ENCODE data around the gene TEX26.
"Not testable (repeated sequence)": the region's sequence is repeated elsewhere in the genome, so short reads cannot be mapped to it uniquely, and the experiment has no call there.

TEX26 gene

DNA sequence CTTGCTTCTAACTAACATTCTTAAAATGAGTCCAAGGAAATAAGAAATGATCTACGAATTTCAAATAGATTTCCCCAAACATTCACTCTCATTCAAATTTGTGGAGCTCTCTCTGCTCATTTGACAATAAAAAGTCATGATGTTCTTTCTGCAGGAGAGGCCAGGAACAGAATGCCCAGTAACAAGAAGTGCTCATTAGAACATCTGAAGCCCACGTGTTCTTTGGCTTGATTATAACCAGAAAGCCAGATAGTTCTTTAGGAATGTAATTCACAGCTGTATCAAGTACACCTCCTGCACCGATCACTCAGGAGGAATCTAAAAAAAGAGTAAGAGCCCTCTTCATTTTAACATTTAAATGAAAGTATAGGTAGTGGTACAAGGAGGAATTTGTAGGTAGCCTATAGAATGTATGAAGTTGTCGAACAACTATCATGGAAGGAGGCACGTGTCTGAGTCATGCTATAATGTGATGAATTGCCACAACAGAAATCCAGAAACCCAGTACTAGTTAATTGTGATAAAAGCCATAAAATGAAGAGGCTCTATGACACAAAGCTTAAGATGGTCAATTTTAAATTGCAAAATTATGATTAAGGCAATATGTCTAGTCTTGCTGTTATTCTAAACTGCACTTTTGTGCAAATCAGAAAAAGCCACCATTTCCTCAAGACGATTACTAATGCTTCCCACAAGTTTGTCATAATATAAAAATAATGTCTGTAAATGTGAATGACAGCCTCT lies 13.6 kb upstream of the TEX26 start:
- DNase-seq (ENCODE audit: low read depth), result no peak

GRCh38 chr13:30920162-30920909 lies 12.1 kb upstream of the TEX26 start:
- no peak for DNase-seq (ENCODE audit: low read depth)

- no peak for DNase-seq (ENCODE audit: low read depth)
Observed at GRCh38 chr13:30923418-30923817, 9.0 kb upstream of the TEX26 start.

DNA sequence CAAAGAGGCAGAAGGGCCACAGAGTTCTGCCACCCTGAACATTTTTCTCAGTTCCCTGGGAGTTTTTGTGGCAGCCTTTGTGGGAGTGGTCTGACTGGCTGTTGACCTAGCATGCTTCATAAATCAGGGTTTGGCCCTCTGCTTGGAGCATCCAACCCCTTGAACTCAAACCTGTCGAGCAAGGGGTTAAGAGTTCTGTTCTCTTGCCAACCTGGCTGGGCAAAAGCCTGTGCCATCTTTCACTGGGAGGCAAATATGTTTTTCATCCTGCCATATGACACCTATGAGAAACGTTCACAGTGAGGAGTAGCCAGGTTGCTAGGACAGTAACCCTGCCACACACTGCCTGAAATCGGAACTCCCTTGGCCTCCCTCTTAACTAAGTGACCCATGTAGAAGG lies 7.7 kb upstream of the TEX26 start:
- no peak for DNase-seq (ENCODE audit: low read depth)

DNA sequence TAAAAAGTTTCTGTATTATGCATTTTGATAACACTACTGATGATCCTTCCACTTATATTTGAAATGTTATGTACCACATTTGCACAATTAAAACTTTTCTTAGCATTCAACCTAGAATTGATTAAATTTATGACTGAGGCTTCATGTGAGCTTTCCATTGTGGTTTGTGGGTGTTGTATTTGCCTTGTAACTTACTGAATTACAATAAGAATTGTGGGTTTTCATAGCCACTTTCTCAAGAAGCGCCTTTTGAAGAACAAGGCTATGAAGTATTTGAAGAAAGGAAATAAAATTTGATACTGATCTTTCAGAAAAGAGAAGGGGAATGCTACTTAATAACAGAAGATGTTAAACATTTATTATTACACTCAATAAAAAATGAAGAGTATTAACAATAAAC lies 7.0 kb upstream of the TEX26 start:
- no peak for DNase-seq (ENCODE audit: low read depth)

DNA sequence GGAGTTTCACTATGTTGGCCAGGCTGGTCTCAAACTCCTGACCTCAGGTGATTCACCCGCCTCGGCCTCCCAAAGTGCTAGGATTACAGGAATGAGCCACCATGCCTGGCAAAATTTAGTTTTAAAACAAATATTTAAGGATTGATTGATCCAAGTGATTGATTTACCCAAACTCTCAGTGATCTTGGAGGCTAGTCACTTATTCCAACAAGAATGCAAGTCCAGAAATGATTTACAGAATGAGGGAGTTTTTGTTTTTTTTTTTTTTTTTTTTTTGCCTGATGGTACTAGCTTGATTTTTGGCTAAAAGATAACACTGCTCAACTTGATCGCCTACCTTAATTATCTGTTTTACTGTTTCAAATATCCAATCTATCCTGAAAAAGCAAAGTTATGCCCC lies 5.7 kb upstream of the TEX26 start:
- DNase-seq (ENCODE audit: low read depth), result no peak

- DNase-seq (ENCODE audit: low read depth), result not testable (repeated sequence)
Observed at GRCh38 chr13:30927188-30927587, 5.3 kb upstream of the TEX26 start.

DNA sequence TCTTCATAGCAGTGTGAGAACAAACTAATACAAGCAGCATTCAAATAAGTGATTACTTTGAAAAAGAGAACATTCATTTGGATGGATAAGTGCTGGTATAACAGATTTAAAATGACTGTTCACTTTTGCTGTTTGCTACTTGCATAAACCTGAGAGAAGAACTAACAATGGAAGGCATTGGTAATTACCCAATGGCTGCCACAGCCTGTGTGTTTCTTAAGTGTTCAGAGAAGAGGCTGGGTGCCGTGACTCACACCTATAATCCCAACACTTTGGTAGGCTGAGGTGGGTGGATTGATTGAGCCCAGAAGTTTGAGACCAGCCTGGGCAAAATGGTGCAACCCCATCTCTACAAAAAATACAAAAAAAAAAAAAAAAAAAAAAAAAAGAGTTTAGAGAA lies 4.9 kb upstream of the TEX26 start:
- no peak for DNase-seq (ENCODE audit: low read depth)

- no peak for DNase-seq (ENCODE audit: low read depth)
Observed at GRCh38 chr13:30928978-30929377, 3.5 kb upstream of the TEX26 start.

DNA sequence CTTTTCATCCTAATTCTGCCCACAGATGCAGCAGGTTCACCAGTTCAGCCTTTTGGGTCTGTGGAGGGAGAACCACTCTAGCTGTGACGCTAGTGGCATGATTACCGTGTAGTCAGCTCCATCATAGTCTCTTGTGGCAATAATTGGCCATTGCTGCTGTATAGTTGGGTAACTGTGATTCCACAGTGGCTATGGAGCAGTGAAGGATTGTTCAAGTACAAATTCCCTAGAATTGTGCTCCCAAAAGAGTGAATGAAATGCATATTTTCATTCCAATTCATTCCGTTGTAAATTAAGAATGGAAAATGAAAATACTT lies 856 bp downstream of the TEX26 start:
- DNase-seq (ENCODE audit: low read depth), result no peak

DNA sequence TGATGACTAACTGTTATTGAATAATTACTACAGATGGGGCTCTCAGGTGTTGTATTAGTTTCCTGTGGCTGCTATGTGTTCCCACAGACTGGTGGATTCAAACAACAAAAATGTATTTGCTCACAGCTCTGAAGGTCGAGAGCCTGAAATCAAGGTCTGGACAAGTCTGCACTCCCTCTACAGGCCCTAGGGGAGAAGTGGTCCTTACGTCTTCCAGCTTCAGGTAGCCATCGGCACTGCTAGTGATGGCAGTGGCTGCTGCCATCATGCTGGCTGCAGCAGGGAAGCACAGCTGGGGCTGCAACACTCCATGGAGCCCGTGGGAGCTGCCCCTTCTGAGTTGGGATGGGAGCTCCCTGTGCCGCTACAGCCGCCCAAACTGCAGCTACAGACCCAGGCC lies 1.9 kb downstream of the TEX26 start:
- no peak for DNase-seq (ENCODE audit: low read depth)

DNA sequence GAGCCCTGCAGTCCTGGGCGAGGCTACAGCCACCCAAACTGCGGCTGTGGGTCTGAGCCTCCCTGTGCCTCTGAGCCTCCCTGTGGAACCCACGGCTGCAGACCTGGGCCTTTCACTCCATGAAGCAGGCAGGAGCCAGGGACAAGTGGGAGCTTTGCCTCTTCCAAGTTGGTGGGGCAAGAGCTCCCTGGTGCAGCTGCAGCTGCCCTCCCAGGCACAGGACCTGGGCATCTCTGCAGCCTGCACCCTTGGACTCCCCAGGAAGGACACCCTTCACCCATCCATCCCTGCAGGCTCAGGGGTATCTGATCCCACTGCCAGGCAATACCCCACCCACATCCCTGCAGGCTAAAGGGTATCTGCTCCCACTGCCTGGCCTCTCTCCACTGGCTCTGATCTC lies 2.3 kb downstream of the TEX26 start:
- DNase-seq (ENCODE audit: low read depth), result no peak

DNA sequence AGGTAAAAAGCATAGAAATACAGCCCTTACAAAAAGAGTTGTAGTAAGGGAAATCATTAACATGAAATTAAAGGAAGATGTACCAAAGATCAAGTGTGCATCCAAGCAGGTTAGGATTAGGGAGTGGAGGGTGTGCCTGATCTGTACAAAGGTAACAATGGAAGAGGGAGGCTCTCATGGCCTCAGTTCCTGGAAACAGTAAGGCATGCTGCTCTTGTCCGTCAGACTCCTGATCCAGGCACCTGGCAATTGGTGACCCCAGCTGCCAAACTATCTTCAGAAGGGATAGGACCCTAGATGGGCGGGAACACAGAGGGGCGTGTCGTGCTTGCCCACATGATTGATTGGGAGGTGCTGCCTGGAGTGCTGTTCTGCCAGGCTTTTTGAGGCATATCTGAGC lies 4.5 kb downstream of the TEX26 start:
- no peak for DNase-seq (ENCODE audit: low read depth)

DNA sequence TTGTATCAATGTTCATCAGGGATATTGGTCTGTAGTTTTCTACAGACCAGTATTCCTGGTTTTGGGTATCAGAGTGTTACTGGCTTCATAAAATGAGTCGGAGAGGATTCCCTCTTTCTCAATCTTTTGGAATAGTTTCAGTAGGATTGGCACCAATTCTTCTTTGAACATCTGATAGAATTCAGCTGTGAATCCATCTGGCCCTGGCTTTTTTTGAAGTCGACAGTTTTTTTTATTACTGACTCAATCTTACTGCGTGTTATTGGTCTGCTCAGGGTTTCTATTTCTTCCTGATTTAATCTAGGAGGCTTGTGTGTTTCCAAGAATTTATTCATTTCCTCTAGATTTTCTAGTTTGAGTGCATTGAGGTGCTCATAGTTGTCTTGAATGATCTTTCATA lies 11.4 kb downstream of the TEX26 start:
- DNase-seq (ENCODE audit: low read depth), result no peak

GRCh38 chr13:30957258-30957943 lies 24.9 kb downstream of the TEX26 start:
- no peak for DNase-seq (ENCODE audit: low read depth)

- DNase-seq (ENCODE audit: low read depth), result no peak
Observed at GRCh38 chr13:30959678-30960077, 27.2 kb downstream of the TEX26 start.

- no peak for DNase-seq (ENCODE audit: low read depth)
Observed at GRCh38 chr13:30963791-30964190, 31.3 kb downstream of the TEX26 start.

DNA sequence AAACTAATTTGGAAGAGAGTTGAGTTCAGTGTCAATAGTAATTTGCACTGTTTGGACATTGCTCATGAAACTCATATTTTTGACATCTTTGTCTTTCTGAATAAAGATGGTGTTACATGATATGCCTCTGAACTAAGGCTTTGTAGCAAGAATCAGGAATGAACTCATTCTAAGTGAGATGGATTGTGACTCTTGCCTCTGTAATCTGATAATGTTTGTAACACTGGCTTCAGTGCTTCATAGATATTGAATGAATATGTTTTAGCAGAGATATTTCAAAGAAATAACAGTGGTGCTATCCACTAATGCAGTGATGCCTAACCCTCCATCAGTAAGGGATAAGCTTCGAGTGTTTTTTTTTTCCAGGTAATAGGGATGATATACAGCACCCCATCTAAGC lies 32.9 kb downstream of the TEX26 start:
- no peak for DNase-seq (ENCODE audit: low read depth)

DNA sequence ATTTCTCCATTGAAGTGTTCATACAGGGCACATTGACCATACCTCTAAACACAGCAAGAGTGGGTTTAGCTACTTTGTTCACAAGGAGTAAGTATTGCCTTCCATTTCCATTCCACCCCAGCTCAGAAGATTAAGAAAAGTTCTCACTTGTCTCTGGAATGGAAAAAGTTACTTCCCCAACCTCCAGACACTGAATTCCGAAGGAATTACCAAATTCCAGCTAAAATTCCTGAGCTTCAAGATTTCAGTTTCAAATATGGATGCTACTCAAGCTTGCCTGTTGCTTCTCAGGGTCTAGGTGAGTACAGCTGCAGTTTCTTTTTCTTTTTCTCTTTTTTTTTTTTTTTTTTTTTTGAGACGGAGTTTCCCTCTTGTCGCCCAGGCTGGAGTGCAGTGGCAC lies 33.6 kb downstream of the TEX26 start:
- no peak for DNase-seq (ENCODE audit: low read depth)

DNA sequence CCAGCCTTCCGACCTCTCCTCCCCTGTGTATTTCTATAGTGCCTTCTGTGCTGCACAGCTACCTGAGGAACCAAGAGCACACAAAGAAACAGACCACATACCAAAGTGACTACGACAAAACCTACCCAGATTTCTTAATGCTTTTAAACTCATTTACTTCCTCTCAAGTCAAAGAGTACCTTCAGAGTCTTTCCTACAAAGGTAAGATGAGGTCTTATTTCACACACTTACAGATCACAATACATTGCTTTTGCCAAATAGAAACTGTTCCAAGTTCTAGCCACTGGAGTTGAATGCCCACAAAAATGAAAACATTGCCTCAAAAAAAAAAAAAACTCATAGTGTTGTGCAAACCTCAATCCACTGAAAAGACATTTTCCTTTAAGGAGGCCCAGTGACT lies 36.4 kb downstream of the TEX26 start:
- no peak for DNase-seq (ENCODE audit: low read depth)

GRCh38 chr13:30971575-30971974 lies 39.1 kb downstream of the TEX26 start:
- DNase-seq (ENCODE audit: low read depth), result no peak

DNA sequence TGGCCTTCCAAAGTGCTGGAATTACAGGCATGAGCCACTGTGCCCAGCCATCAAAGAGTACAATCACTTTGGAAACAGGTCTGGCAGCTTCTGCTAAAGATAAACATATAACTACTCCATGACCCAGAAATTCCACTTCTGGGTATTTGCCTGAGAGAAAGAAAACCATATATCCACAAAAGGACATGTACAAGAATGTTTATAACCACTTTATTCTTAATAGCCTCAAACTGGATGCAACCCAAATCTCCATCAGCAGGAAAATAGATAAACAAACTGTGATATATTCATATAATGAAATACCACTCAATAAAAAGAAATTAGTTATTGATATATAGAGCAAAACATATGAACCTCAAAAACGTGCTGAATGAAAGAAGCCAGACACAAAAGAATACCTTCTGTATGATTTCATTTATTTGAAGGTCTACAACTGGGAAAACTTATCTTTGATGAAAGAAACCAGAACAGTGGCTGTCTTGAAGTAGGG lies 40.5 kb downstream of the TEX26 start:
- DNase-seq (ENCODE audit: low read depth), result no peak

DNA sequence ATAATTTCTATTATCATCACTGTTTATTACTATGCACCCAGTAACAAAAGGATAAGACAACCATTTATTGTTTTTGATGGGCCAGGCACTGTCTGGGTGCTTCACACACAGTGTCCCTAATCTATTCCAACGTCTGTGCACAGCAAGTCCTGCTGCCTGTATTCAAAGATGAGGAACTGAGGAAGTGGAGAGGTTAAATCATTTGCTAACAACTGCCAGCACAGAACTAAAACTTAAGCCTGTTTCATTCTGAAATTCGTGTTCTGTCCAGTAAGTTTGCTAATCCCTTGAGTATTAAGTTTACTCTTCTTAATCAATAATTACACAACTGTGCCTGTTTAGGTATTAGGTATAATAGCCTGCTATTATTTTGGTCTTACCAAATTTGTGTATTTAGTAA lies 41.9 kb downstream of the TEX26 start:
- DNase-seq (ENCODE audit: low read depth), result no peak

Data from activated T-cell treated with anti-CD3 and anti-CD28 coated beads for 24 hours (primary cell).